HCT116 (cell line): ENCODE data around the gene NEURL1B. TPM values are rescaled to one million over a fixed set of nuclear protein-coding genes. Genes with fewer than 3 reads are reported as not detected.

Experiments
- ATAC-seq: fragments of 200-7000 bp; cut with Tn5 transposase; 2 replicates; pipeline ENCODE4 v1.9.1; 2020; ENCODE audit warnings: mild to moderate bottlenecking, moderate library complexity
- BruUV-seq: library from RNA; stranded (reverse); fragments of 400-500 nt; replicated peaks from 2 replicates; lab custom pipeline; 2021; lab: Mats Ljungman, UMichigan
- CTCF ChIA-PET: fragments of 300-600 bp; sonication (Branson Sonifier 250); formaldehyde crosslinking; loops from one replicate; lab custom pipeline; 2021; ENCODE audit warnings: antibody characterized with exemption; lab: Charles Lee
- POLR2A ChIA-PET: fragments of 300-600, 350-600 bp; sonication (Branson Sonifier 250); formaldehyde crosslinking; loops from one replicate; lab custom pipeline; 2021; ENCODE audit warnings: antibody characterized with exemption; lab: Charles Lee
- RAD21 ChIA-PET, 2 experiments: fragments of 300-600 bp; sonication (Branson Sonifier 250); formaldehyde crosslinking; loops; one replicate each; lab custom pipeline; 2023; ENCODE audit warnings: low total read pairs in 2 of 2; ENCODE audit not compliant: uncharacterized antibody in 2 of 2, unreplicated experiment in 2 of 2, low non-redundant PET in 1 of 2; lab: Charles Lee
- DNase-seq: peaks from one replicate; pipeline ENCODE4 v3.0.0-alpha.2; 2010; ENCODE audit warnings: low read depth, low spot score
- H2AFZ ChIP-seq: fragments of 200-600 bp; shearing (Covaris generic), sonication (generic); 2 replicates; pipeline ENCODE4 v1.6.1; 2017; ENCODE audit warnings: low read depth, mixed run types, mixed read lengths, antibody characterized with exemption, low read length; ENCODE audit not compliant: poor library complexity, severe bottlenecking
- H3K27ac ChIP-seq: 2 replicates; pipeline ENCODE4 v1.5.1; 2012; ENCODE audit warnings: low read depth, low read length
- H3K27me3 ChIP-seq: fragments of 200-600 bp; sonication (generic); 2 replicates; pipeline ENCODE4 v1.6.1; 2016; ENCODE audit warnings: mixed run types, low read length, mixed read lengths; ENCODE audit not compliant: insufficient read depth
- H3K36me3 ChIP-seq, 2 experiments: fragments of 200-500 bp in 1 of 2; fragments of 200-600 bp in 1 of 2; sonication (Bioruptor generic) in 1 of 2; sonication (generic) in 1 of 2; 2 replicates each; pipeline versions ENCODE4 v1.5.1 to v1.6.1; 2014 to 2016; ENCODE audit warnings: low read length in 2 of 2, inconsistent platforms in 1 of 2, mixed read lengths in 1 of 2, mixed run types in 1 of 2; ENCODE audit not compliant: insufficient read depth in 2 of 2, control insufficient read depth in 1 of 2
- H3K4me1 ChIP-seq, 2 experiments: fragments of 200-600 bp in 1 of 2; sonication (generic) in 1 of 2; 2 replicates each; pipeline versions ENCODE4 v1.5.1 to v1.6.1; 2012 to 2017; ENCODE audit warnings: low read length in 2 of 2, inconsistent platforms in 1 of 2, mild to moderate bottlenecking in 1 of 2, mixed read lengths in 1 of 2, mixed run types in 1 of 2, moderate library complexity in 1 of 2; ENCODE audit not compliant: insufficient read depth in 2 of 2, control insufficient read depth in 1 of 2
- H3K4me2 ChIP-seq: fragments of 200-600 bp; sonication (generic); 2 replicates; pipeline ENCODE4 v1.6.1; 2017; ENCODE audit warnings: mixed run types, low read length, mixed read lengths
- H3K4me3 ChIP-seq, 2 experiments: fragments of 200-600 bp in 1 of 2; sonication (generic) in 1 of 2; replicated peaks in 1 of 2; 2 replicates each; pipeline ENCODE4 v1.5.1; 2011 to 2016; ENCODE audit warnings: low read length in 2 of 2, control low read depth in 1 of 2, low read depth in 1 of 2, mild to moderate bottlenecking in 1 of 2, mixed read lengths in 1 of 2, mixed run types in 1 of 2
- H3K79me2 ChIP-seq: fragments of 200-600 bp; sonication (generic); 2 replicates; pipeline ENCODE4 v1.6.1; 2017; ENCODE audit warnings: mild to moderate bottlenecking, mixed run types, low read length, moderate library complexity, mixed read lengths; ENCODE audit not compliant: insufficient read depth
- H3K9ac ChIP-seq: fragments of 200-600 bp; sonication (generic); 2 replicates; pipeline ENCODE4 v1.6.1; 2016; ENCODE audit warnings: low read length, mixed read lengths
- H3K9me2 ChIP-seq: fragments of 200-600 bp; sonication (generic), shearing (Covaris generic); 2 replicates; pipeline ENCODE4 v1.6.1; 2017; ENCODE audit warnings: mixed run types, mild to moderate bottlenecking, moderate library complexity; ENCODE audit not compliant: insufficient read depth
- H3K9me3 ChIP-seq, 2 experiments: fragments of 200-500 bp in 1 of 2; fragments of 200-600 bp in 1 of 2; sonication (Bioruptor generic) in 1 of 2; sonication (generic) in 1 of 2; 2 replicates each; pipeline ENCODE4 v1.6.1; 2014 to 2017; ENCODE audit warnings: low read length in 2 of 2, mixed read lengths in 2 of 2, inconsistent platforms in 1 of 2, low read depth in 1 of 2, mild to moderate bottlenecking in 1 of 2, mixed run types in 1 of 2, moderate library complexity in 1 of 2; ENCODE audit not compliant: control insufficient read depth in 1 of 2, insufficient read depth in 1 of 2
- H4K20me1 ChIP-seq: fragments of 200-600 bp; sonication (generic), shearing (Covaris generic); 2 replicates; pipeline ENCODE4 v1.6.1; 2017; ENCODE audit warnings: mixed run types, mild to moderate bottlenecking, moderate library complexity; ENCODE audit not compliant: insufficient read depth
- CBX3 ChIP-seq: IDR thresholded peaks from 2 replicates; pipeline ENCODE4 v1.6.1; 2012; ENCODE audit warnings: low read depth
- EGR1 ChIP-seq: IDR thresholded peaks from 2 replicates; pipeline ENCODE4 v1.6.1; 2012; ENCODE audit warnings: low read depth
- ELF1 ChIP-seq: IDR thresholded peaks from 2 replicates; pipeline ENCODE4 v1.6.1; 2012; ENCODE audit warnings: low read depth, borderline replicate concordance
- FOSL1 ChIP-seq: IDR thresholded peaks from 2 replicates; pipeline ENCODE4 v1.6.1; 2012; ENCODE audit warnings: low read depth
- JUND ChIP-seq: IDR thresholded peaks from 2 replicates; pipeline ENCODE4 v1.6.1; 2012
- POLR2AphosphoS5 ChIP-seq: IDR thresholded peaks from 2 replicates; pipeline ENCODE4 v1.6.1; 2011; ENCODE audit warnings: mild to moderate bottlenecking, low read depth, low read length, moderate library complexity
- RAD21 ChIP-seq: IDR thresholded peaks from 2 replicates; pipeline ENCODE4 v1.6.1; 2012; ENCODE audit warnings: low read depth, mild to moderate bottlenecking
- SIN3A ChIP-seq: IDR thresholded peaks from 2 replicates; pipeline ENCODE4 v1.6.1; 2012; ENCODE audit warnings: low read depth
- SRF ChIP-seq: IDR thresholded peaks from 2 replicates; pipeline ENCODE4 v1.6.1; 2012; ENCODE audit warnings: low read depth
- TCF7L2 ChIP-seq: IDR thresholded peaks from 2 replicates; pipeline ENCODE4 v1.7.0; 2011; ENCODE audit warnings: borderline replicate concordance, inconsistent platforms; ENCODE audit not compliant: insufficient read depth, insufficient read length; ENCODE audit errors: extremely low read depth
- YY1 ChIP-seq: IDR thresholded peaks from 2 replicates; pipeline ENCODE4 v1.6.1; 2011; ENCODE audit warnings: low read length, low read depth, moderate library complexity, mild to moderate bottlenecking; ENCODE audit not compliant: insufficient replicate concordance; ENCODE audit errors: extremely low read depth
- ZFX ChIP-seq: fragments of 450-650 bp; IDR thresholded peaks from 2 replicates; pipeline ENCODE4 v1.6.1; 2017
- ZNF274 ChIP-seq: fragments of 200-500 bp; sonication (Bioruptor generic); IDR thresholded peaks from 2 replicates; pipeline ENCODE4 v1.6.1; 2014; ENCODE audit warnings: mild to moderate bottlenecking, low read depth, low read length, inconsistent platforms
- intact Hi-C: fragments of 100-400 bp; cut with micrococcal nuclease; formaldehyde crosslinking; loops from 2 replicates; pipeline ENCODE4 v1.10.0; 2022
- total RNA-seq: library from RNA; stranded (reverse); gene quantifications from one replicate; pipeline ENCODE4 v1.2.1, GENCODE V29; 2021; ENCODE audit not compliant: unreplicated experiment
- TF ChIP-seq, protein P1 (sequence below): IDR thresholded peaks from 2 replicates; pipeline ENCODE4 v1.6.1; 2012
- TF ChIP-seq, protein P2 (sequence below), 3 experiments: fragments of 200-600 bp in 1 of 3; sonication (generic) in 1 of 3; IDR thresholded peaks in 2 of 3; conservative IDR thresholded peaks in 1 of 3; 2 replicates each; pipeline ENCODE4 v1.5.1; 2012 to 2017; ENCODE audit warnings: low read depth in 2 of 3, low read length in 2 of 3, antibody characterized with exemption in 1 of 3, borderline replicate concordance in 1 of 3, control low read depth in 1 of 3, mild to moderate bottlenecking in 1 of 3, mixed read lengths in 1 of 3, mixed run types in 1 of 3, moderate library complexity in 1 of 3; ENCODE audit not compliant: insufficient read depth in 1 of 3
- TF ChIP-seq, protein P3 (sequence below): IDR thresholded peaks from 2 replicates; pipeline ENCODE4 v1.6.1; 2011; ENCODE audit warnings: mild to moderate bottlenecking, low read length, moderate library complexity; ENCODE audit not compliant: insufficient replicate concordance; ENCODE audit errors: extremely low read depth
- TF ChIP-seq, protein P4 (sequence below): IDR thresholded peaks from 2 replicates; pipeline ENCODE4 v1.6.1; 2012
- TF ChIP-seq, protein P5 (sequence below): IDR thresholded peaks from 2 replicates; pipeline ENCODE4 v1.6.1; 2012; ENCODE audit warnings: low read depth

Gene NEURL1B
- total RNA-seq, 1 experiment from 2014 or later = 5.8 TPM

DNA sequence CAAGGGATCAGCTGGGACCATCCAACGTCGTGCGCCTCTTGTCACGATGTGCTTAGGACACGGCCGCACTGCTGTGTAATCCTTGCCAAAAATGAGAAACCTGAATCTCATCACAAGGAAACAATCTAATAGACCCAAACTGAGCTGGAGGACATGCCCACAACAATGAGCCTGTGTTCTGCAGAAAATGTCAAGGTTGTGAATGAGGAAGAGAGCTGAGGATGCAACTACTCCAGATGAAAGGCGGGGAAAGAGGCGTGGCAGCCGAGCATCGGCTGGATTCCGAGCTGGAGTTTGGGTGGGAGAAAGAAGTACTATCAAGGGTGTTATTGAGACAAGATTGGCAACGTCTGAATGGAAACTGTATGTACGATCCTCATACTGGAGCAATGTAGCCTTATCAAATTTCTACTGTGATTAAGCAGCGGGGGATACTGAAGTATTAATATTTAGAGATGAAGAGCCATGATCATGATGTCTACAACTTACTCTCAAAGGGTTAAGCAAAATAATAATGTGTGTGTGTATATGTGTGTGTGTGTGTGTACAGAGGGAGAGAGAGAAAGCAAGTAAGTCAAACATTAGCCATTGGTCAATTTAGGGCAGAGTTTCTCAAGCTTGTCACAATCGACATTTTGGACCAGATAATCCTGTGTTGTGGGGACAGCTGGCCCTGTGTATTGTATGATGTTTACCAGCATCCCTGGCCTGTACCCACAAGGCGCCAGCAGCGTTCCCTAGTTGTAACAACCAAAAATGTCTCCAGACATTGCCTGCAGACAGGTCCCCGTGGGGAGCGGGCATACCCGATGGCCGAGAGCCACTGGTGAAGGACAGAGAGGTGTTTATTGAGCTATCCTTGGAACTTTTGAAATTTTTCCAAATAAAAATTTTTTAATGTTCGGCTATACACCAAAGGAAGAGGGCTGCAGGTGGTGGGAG is 83.5 kb downstream of the NEURL1B start:
- POLR2A ChIA-PET = interaction anchor here (0.6 to 1.6 kb wide), 2 partner anchors 10 to 46 kb away, joined by 4 to 6 read pairs; partner anchors contain the start of gene DUSP1
- no peak for ATAC-seq

More for the DNA sequence above, 83.5 kb downstream of the NEURL1B start:
- Histone ChIP-seq H3K9me3 (no peaks in the 10 kb centered on the region), H3K36me3 (no peaks in the 10 kb centered on the region), H4K20me1 (no peaks in the 10 kb centered on the region), H3K4me2 (no peak overlapping the region), H3K4me1 (no peaks in the 10 kb centered on the region), H3K79me2 (no peaks in the 10 kb centered on the region), H2AFZ (no peak overlapping the region), H3K9ac (no peak overlapping the region), H3K27me3 (no peaks in the 10 kb centered on the region), H3K4me3 (no peak overlapping the region), H3K9me2 (no peaks in the 10 kb centered on the region), H3K27ac (no peak overlapping the region)
- intact Hi-C loops = no loop called here
- ChIA-PET CTCF (interaction anchor here (0.6 kb wide), 1 partner anchor 211 kb away, joined by 3 read pairs; no protein-coding TSS in a partner anchor), RAD21 (no interaction called here)
- DNase-seq = no peak
- TF ChIP-seq, protein P1, sequence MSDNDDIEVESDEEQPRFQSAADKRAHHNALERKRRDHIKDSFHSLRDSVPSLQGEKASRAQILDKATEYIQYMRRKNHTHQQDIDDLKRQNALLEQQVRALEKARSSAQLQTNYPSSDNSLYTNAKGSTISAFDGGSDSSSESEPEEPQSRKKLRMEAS = no peak
- TF ChIP-seq SIN3A = no peak
- TF ChIP-seq TCF7L2 = no peak
- TF ChIP-seq POLR2AphosphoS5 = no peak
- TF ChIP-seq YY1 = no peak
- no peak for TF ChIP-seq RAD21
- no peak for TF ChIP-seq SRF
- TF ChIP-seq, protein P2, sequence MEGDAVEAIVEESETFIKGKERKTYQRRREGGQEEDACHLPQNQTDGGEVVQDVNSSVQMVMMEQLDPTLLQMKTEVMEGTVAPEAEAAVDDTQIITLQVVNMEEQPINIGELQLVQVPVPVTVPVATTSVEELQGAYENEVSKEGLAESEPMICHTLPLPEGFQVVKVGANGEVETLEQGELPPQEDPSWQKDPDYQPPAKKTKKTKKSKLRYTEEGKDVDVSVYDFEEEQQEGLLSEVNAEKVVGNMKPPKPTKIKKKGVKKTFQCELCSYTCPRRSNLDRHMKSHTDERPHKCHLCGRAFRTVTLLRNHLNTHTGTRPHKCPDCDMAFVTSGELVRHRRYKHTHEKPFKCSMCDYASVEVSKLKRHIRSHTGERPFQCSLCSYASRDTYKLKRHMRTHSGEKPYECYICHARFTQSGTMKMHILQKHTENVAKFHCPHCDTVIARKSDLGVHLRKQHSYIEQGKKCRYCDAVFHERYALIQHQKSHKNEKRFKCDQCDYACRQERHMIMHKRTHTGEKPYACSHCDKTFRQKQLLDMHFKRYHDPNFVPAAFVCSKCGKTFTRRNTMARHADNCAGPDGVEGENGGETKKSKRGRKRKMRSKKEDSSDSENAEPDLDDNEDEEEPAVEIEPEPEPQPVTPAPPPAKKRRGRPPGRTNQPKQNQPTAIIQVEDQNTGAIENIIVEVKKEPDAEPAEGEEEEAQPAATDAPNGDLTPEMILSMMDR (IDR thresholded peaks at IDR 0.05 in 2 of 3, conservative IDR thresholded peaks at IDR 0.05 in 1 of 3; ENCODE audit: borderline replicate concordance in 1 of 3, insufficient read depth in 1 of 3, low read depth in 2 of 3, low read length in 2 of 3) = no peak
- TF ChIP-seq JUND = no peak
- no peak for TF ChIP-seq CBX3
- no peak for TF ChIP-seq FOSL1
- no peak for TF ChIP-seq ELF1
- TF ChIP-seq, protein P3, sequence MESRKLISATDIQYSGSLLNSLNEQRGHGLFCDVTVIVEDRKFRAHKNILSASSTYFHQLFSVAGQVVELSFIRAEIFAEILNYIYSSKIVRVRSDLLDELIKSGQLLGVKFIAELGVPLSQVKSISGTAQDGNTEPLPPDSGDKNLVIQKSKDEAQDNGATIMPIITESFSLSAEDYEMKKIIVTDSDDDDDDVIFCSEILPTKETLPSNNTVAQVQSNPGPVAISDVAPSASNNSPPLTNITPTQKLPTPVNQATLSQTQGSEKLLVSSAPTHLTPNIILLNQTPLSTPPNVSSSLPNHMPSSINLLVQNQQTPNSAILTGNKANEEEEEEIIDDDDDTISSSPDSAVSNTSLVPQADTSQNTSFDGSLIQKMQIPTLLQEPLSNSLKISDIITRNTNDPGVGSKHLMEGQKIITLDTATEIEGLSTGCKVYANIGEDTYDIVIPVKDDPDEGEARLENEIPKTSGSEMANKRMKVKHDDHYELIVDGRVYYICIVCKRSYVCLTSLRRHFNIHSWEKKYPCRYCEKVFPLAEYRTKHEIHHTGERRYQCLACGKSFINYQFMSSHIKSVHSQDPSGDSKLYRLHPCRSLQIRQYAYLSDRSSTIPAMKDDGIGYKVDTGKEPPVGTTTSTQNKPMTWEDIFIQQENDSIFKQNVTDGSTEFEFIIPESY = no peak
- TF ChIP-seq ZFX = no peak
- TF ChIP-seq, protein P4, sequence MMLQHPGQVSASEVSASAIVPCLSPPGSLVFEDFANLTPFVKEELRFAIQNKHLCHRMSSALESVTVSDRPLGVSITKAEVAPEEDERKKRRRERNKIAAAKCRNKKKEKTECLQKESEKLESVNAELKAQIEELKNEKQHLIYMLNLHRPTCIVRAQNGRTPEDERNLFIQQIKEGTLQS = no peak
- TF ChIP-seq ZNF274 = no peak
- TF ChIP-seq EGR1 = no peak
- TF ChIP-seq, protein P5, sequence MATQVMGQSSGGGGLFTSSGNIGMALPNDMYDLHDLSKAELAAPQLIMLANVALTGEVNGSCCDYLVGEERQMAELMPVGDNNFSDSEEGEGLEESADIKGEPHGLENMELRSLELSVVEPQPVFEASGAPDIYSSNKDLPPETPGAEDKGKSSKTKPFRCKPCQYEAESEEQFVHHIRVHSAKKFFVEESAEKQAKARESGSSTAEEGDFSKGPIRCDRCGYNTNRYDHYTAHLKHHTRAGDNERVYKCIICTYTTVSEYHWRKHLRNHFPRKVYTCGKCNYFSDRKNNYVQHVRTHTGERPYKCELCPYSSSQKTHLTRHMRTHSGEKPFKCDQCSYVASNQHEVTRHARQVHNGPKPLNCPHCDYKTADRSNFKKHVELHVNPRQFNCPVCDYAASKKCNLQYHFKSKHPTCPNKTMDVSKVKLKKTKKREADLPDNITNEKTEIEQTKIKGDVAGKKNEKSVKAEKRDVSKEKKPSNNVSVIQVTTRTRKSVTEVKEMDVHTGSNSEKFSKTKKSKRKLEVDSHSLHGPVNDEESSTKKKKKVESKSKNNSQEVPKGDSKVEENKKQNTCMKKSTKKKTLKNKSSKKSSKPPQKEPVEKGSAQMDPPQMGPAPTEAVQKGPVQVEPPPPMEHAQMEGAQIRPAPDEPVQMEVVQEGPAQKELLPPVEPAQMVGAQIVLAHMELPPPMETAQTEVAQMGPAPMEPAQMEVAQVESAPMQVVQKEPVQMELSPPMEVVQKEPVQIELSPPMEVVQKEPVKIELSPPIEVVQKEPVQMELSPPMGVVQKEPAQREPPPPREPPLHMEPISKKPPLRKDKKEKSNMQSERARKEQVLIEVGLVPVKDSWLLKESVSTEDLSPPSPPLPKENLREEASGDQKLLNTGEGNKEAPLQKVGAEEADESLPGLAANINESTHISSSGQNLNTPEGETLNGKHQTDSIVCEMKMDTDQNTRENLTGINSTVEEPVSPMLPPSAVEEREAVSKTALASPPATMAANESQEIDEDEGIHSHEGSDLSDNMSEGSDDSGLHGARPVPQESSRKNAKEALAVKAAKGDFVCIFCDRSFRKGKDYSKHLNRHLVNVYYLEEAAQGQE = no peak
- BruUV-seq = no TSS peak
